HepG2 (cell line): ENCODE results near the gene CABP5. TPM values are rescaled to one million over a fixed set of nuclear protein-coding genes. Genes with fewer than 3 reads are reported as not detected.

Experiments used
- ATAC-seq: fragments of 200-7000 bp; cut with Tn5 transposase; 3 replicates; pipeline ENCODE4 v1.9.1; 2020; ENCODE audit warnings: mild to moderate bottlenecking, moderate library complexity
- BruUV-seq: library from RNA; stranded (reverse); fragments of 400-500 nt; replicated peaks from 2 replicates; lab custom pipeline; 2021; lab: Mats Ljungman, UMichigan
- CTCF ChIA-PET: fragments of 300-600 bp; formaldehyde crosslinking; extraction: SDS; loops from one replicate; lab custom pipeline; 2021; ENCODE audit warnings: low total read pairs, inconsistent platforms, low intra/inter-chr PET ratio; lab: Yijun Ruan, JAX
- POLR2A ChIA-PET: fragments of 350-600 bp; sonication (Branson Sonifier 250); formaldehyde crosslinking; loops from one replicate; lab custom pipeline; 2020; ENCODE audit warnings: antibody characterized with exemption, inconsistent platforms; lab: Yijun Ruan, JAX
- DNase-seq: peaks from one replicate; pipeline ENCODE4 v3.0.0-alpha.2; 2015; ENCODE audit warnings: low spot score
- FAIRE-seq: peaks from 3 replicates; lab custom pipeline; 2011; peaks lifted over from hg19 to GRCh38; lab: Jason Lieb, UNC
- H2AFZ ChIP-seq: one replicate; pipeline ENCODE4 v1.6.1; 2011; ENCODE audit warnings: low read length, inconsistent platforms
- H3K27ac ChIP-seq: fragments of 300-600 bp; 3 replicates; pipeline ENCODE4 v1.8.0; 2011; ENCODE audit warnings: mixed run types, mild to moderate bottlenecking, mixed read lengths, low read length, inconsistent platforms; ENCODE audit not compliant: insufficient read depth; ENCODE audit errors: extremely low read length
- H3K27me3 ChIP-seq, 2 experiments: fragments of 200-600 bp in 1 of 2; 2 replicates in 1 of 2; 3 replicates in 1 of 2; pipeline versions ENCODE4 v1.6.0 to v1.8.0; 2011; ENCODE audit warnings: low read length in 2 of 2, mild to moderate bottlenecking in 2 of 2, moderate library complexity in 2 of 2, inconsistent platforms in 1 of 2; ENCODE audit not compliant: insufficient read depth in 2 of 2, control insufficient read depth in 1 of 2
- H3K36me3 ChIP-seq, 2 experiments: fragments of 200-600 bp in 1 of 2; replicated peaks in 1 of 2; 2 replicates in 1 of 2; 3 replicates in 1 of 2; pipeline versions ENCODE4 v1.5.1 to v1.8.0; 2011; ENCODE audit warnings: low read length in 2 of 2, inconsistent platforms in 1 of 2; ENCODE audit not compliant: insufficient read depth in 2 of 2, control insufficient read depth in 1 of 2
- H3K4me1 ChIP-seq: 2 replicates; pipeline ENCODE4 v1.5.1; 2012; ENCODE audit warnings: low read length, inconsistent platforms; ENCODE audit not compliant: insufficient read depth
- H3K4me2 ChIP-seq: 2 replicates; pipeline ENCODE4 v1.6.0; 2011; ENCODE audit warnings: low read depth, low read length, inconsistent platforms
- H3K4me3 ChIP-seq, 3 experiments: fragments of 200-600 bp in 1 of 3; sonication (generic), shearing (Covaris generic) in 1 of 3; replicated peaks in 1 of 3; 2 replicates each; pipeline ENCODE4 v1.5.1; 2011 to 2016; ENCODE audit warnings: low read length in 3 of 3, inconsistent platforms in 2 of 3, low read depth in 2 of 3, mild to moderate bottlenecking in 2 of 3, control low read depth in 1 of 3, mixed read lengths in 1 of 3; ENCODE audit not compliant: insufficient read depth in 1 of 3
- H3K79me2 ChIP-seq: one replicate; pipeline ENCODE4 v1.6.1; 2011; ENCODE audit warnings: low read length, inconsistent platforms; ENCODE audit not compliant: insufficient read depth
- H3K9ac ChIP-seq: 2 replicates; pipeline ENCODE4 v1.6.0; 2011; ENCODE audit warnings: mild to moderate bottlenecking, low read depth, low read length, inconsistent platforms; ENCODE audit not compliant: insufficient read depth
- H3K9me3 ChIP-seq: 2 replicates; pipeline ENCODE4 v1.5.1; 2012; ENCODE audit warnings: mild to moderate bottlenecking, low read length
- H4K20me1 ChIP-seq: 2 replicates; pipeline ENCODE4 v1.6.0; 2011; ENCODE audit warnings: inconsistent platforms, mild to moderate bottlenecking, low read length, moderate library complexity; ENCODE audit not compliant: insufficient read depth
- ELF4 ChIP-seq: sonication (generic); formaldehyde crosslinking; IDR thresholded peaks from 2 replicates; pipeline ENCODE4 v1.5.0; 2020; ENCODE audit warnings: missing genetic modification reagents, mild to moderate bottlenecking, moderate library complexity, borderline replicate concordance
- FOXJ3 ChIP-seq: sonication (generic); formaldehyde crosslinking; IDR thresholded peaks from 2 replicates; pipeline ENCODE4 v1.4.0; 2020; ENCODE audit warnings: missing genetic modification reagents, mild to moderate bottlenecking, borderline replicate concordance
- HIC2 ChIP-seq: sonication (generic); formaldehyde crosslinking; IDR thresholded peaks from 2 replicates; pipeline ENCODE4 v1.9.0; 2022; ENCODE audit warnings: low read depth, missing genetic modification reagents
- HNRNPL ChIP-seq: fragments of 200-400 bp; formaldehyde crosslinking; IDR thresholded peaks from 2 replicates; pipeline ENCODE4 v1.6.1; 2017; ENCODE audit warnings: mild to moderate bottlenecking, low read depth, low read length
- HOXA9 ChIP-seq: sonication (generic); formaldehyde crosslinking; IDR thresholded peaks from 2 replicates; pipeline ENCODE4 v1.8.1; 2022; ENCODE audit warnings: missing genetic modification reagents, mild to moderate bottlenecking, moderate library complexity, borderline replicate concordance
- KLF16 ChIP-seq, 2 experiments: sonication (generic) in 1 of 2; formaldehyde crosslinking in 1 of 2; IDR thresholded peaks; 2 replicates each; pipeline versions ENCODE4 v1.6.1 to v1.8.0; 2016 to 2023; ENCODE audit warnings: missing genetic modification reagents in 2 of 2, missing compliant biosample characterization in 1 of 2
- KMT2B ChIP-seq: IDR thresholded peaks from 2 replicates; pipeline ENCODE4 v1.6.1; 2016; ENCODE audit warnings: missing genetic modification reagents, missing compliant biosample characterization
- MBNL3 ChIP-seq: fragments of 250-450 bp; sonication (Bioruptor Pico); conservative IDR thresholded peaks from 2 replicates; pipeline ENCODE4 v1.8.0; 2022; ENCODE audit warnings: mild to moderate bottlenecking, inconsistent platforms
- NFKB2 ChIP-seq: sonication (generic); formaldehyde crosslinking; IDR thresholded peaks from 2 replicates; pipeline ENCODE4 v1.4.0; 2020; ENCODE audit warnings: missing genetic modification reagents, borderline replicate concordance
- PCBP1 ChIP-seq: fragments of 200-400 bp; formaldehyde crosslinking; IDR thresholded peaks from 2 replicates; pipeline ENCODE4 v1.6.1; 2017; ENCODE audit warnings: mild to moderate bottlenecking, low read depth, low read length, borderline replicate concordance
- RBM39 ChIP-seq: fragments of 200-400 bp; formaldehyde crosslinking; IDR thresholded peaks from one replicate; pipeline ENCODE4 v1.6.1; 2018; ENCODE audit warnings: antibody characterized with exemption, mild to moderate bottlenecking, low read depth, low read length; ENCODE audit not compliant: poor library complexity, severe bottlenecking
- SKI ChIP-seq: fragments of 450-650 bp; IDR thresholded peaks from one replicate; pipeline ENCODE4 v1.6.1; 2018; ENCODE audit warnings: mild to moderate bottlenecking; ENCODE audit not compliant: partially characterized antibody
- SP4 ChIP-seq: sonication (generic); formaldehyde crosslinking; IDR thresholded peaks from 2 replicates; pipeline ENCODE4 v1.8.1; 2023; ENCODE audit warnings: mild to moderate bottlenecking, missing genetic modification reagents
- SRSF9 ChIP-seq: fragments of 200-400 bp; formaldehyde crosslinking; IDR thresholded peaks from 2 replicates; pipeline ENCODE4 v1.6.1; 2018; ENCODE audit warnings: borderline replicate concordance, mild to moderate bottlenecking, low read depth, low read length; ENCODE audit not compliant: insufficient read depth, poor library complexity, severe bottlenecking
- U2AF2 ChIP-seq: fragments of 200-400 bp; formaldehyde crosslinking; IDR thresholded peaks from 2 replicates; pipeline ENCODE4 v1.6.1; 2017; ENCODE audit warnings: low read depth, mild to moderate bottlenecking, low read length
- ZNF235 ChIP-seq: sonication (generic); formaldehyde crosslinking; IDR thresholded peaks from 2 replicates; pipeline ENCODE4 v1.8.1; 2023; ENCODE audit warnings: mild to moderate bottlenecking, missing genetic modification reagents, borderline replicate concordance
- ZNF512 ChIP-seq: sonication (generic); formaldehyde crosslinking; IDR thresholded peaks from 2 replicates; pipeline ENCODE4 v1.4.0; 2020; ENCODE audit warnings: mild to moderate bottlenecking, missing genetic modification reagents
- WGBS: methylation state at CpG from one replicate; pipeline ENCODE4 v1.1.6; 2017; ENCODE audit warnings: low lambda C conversion rate; 5-methylcytosine and 5-hydroxymethylcytosine counted together
- in situ Hi-C: cut with HindIII; loops from 2 replicates; pipeline ENCODE4 v1.10.0; 2017; ENCODE audit warnings: low pct_unique_long_range_greater_than_20kb; ENCODE audit not compliant: extremely low pct_ligation_motif_present
- intact Hi-C: fragments of 100-400 bp; cut with micrococcal nuclease; formaldehyde crosslinking; loops from one replicate; pipeline ENCODE4 v1.10.0; 2022; ENCODE audit not compliant: unreplicated experiment
- polyA plus RNA-seq, 8 experiments: library from polyadenylated mRNA; depleted of rRNA in 3 of 8; stranded (reverse) in 7 of 8; unstranded in 1 of 8; fragments of >200 nt; fragmentation: Illumina TruSeq in 4 of 8; extraction: Trizol in 4 of 8; gene quantifications; 2 replicates each; pipeline versions ENCODE4 v1.2.1 to v1.2.3, GENCODE V29; 2011 to 2016; ENCODE audit warnings: low read depth in 4 of 8, missing spikeins in 1 of 8, mixed read lengths in 1 of 8; ENCODE audit not compliant: insufficient read depth in 1 of 8
- total RNA-seq, 5 experiments: library from RNA; depleted of rRNA; stranded (reverse); fragments of >200 nt; fragmentation: Illumina TruSeq; extraction: Trizol; gene quantifications; 2 replicates each; pipeline ENCODE4 v1.2.3, GENCODE V29; 2016; ENCODE audit warnings: low read depth in 1 of 5
- TF ChIP-seq, protein P1 (sequence below): sonication (generic); formaldehyde crosslinking; IDR thresholded peaks from 2 replicates; pipeline ENCODE4 v1.4.0; 2020; ENCODE audit warnings: missing genetic modification reagents
- TF ChIP-seq, protein P2 (sequence below): sonication (generic); formaldehyde crosslinking; IDR thresholded peaks from 2 replicates; pipeline ENCODE4 v1.4.0; 2020; ENCODE audit warnings: missing genetic modification reagents, borderline replicate concordance

Gene CABP5
- total and polyA plus RNA-seq, 2 of the 13 experiments (the other 11 are each of a cell fraction or from before 2014, with no cell fraction given), result not detected

- intact Hi-C loops, result no loop called here
- H3K4me3 ChIP-seq, result no peak within 1 kb of the TSS
These were observed 49.6 kb downstream of the CABP5 start, which contains the start of gene ELSPBP1 for GRCh38 chr19:47994209-47994802. Gene ELSPBP1 (plus strand): TSS chr19:47994632. CDS start chr19:48008668, 14,036 bp downstream.

More at GRCh38 chr19:47994209-47994802, 49.6 kb downstream of the CABP5 start, which contains the start of gene ELSPBP1:
- Histone ChIP-seq H3K27ac (no peak within 1 kb of the TSS), H3K4me2 (no peak within 1 kb of the TSS), H4K20me1 (no peaks in the 10 kb centered on the region), H3K79me2 (no peaks in the 10 kb centered on the region), H2AFZ (no peak within 1 kb of the TSS), H3K27me3 (peaks cover 1 to 7% of the 10 kb centered on the region in 2 experiments; a peak in 3 of 5 replicates), H3K9me3 (no peaks in the 10 kb centered on the region), H3K4me1 (no peaks in the 10 kb centered on the region), H3K9ac (no peak within 1 kb of the TSS), H3K36me3 (no peaks in the 10 kb centered on the region)
- ChIA-PET CTCF (no interaction called here), POLR2A (no interaction called here)
- 15% methylated on average over 5 of the region's 5 CpGs for WGBS
- BruUV-seq, result no TSS peak
- in situ Hi-C loops, result no loop called here
- DNase-seq, result no peak
- FAIRE-seq, result no peak
- TF ChIP-seq FOXJ3 (CRISPR knock-in tag) (no peak), U2AF2 (no peak), NFKB2 (no peak), HOXA9 (CRISPR knock-in tag) (no peak), SP4 (CRISPR knock-in tag) (no peak), PCBP1 (no peak), RBM39 (no peak), MBNL3 (CRISPR knock-in tag) (no peak), ZNF512 (CRISPR knock-in tag) (no peak), SRSF9 (no peak), KMT2B (no peak), SKI (no peak), HNRNPL (no peak), ZNF235 (CRISPR knock-in tag) (no peak), ELF4 (CRISPR knock-in tag) (no peak), KLF16 (CRISPR knock-in tag; IDR thresholded peaks at IDR 0.05) (no peak), HIC2 (CRISPR knock-in tag) (no peak)
- TF ChIP-seq, protein P1, sequence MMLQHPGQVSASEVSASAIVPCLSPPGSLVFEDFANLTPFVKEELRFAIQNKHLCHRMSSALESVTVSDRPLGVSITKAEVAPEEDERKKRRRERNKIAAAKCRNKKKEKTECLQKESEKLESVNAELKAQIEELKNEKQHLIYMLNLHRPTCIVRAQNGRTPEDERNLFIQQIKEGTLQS, result no peak
- TF ChIP-seq, protein P2, sequence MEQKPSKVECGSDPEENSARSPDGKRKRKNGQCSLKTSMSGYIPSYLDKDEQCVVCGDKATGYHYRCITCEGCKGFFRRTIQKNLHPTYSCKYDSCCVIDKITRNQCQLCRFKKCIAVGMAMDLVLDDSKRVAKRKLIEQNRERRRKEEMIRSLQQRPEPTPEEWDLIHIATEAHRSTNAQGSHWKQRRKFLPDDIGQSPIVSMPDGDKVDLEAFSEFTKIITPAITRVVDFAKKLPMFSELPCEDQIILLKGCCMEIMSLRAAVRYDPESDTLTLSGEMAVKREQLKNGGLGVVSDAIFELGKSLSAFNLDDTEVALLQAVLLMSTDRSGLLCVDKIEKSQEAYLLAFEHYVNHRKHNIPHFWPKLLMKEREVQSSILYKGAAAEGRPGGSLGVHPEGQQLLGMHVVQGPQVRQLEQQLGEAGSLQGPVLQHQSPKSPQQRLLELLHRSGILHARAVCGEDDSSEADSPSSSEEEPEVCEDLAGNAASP (CRISPR knock-in tag), result no peak
- no peak for ATAC-seq
